Measurements from ENCODE around the gene NPHP4. TPM values are rescaled to one million over a fixed set of nuclear protein-coding genes. Genes with fewer than 3 reads are reported as not detected.

The NPHP4 gene
- total and polyA plus RNA-seq, 2 experiments from 2014 or later = 6.4 to 12.7 TPM

DNA sequence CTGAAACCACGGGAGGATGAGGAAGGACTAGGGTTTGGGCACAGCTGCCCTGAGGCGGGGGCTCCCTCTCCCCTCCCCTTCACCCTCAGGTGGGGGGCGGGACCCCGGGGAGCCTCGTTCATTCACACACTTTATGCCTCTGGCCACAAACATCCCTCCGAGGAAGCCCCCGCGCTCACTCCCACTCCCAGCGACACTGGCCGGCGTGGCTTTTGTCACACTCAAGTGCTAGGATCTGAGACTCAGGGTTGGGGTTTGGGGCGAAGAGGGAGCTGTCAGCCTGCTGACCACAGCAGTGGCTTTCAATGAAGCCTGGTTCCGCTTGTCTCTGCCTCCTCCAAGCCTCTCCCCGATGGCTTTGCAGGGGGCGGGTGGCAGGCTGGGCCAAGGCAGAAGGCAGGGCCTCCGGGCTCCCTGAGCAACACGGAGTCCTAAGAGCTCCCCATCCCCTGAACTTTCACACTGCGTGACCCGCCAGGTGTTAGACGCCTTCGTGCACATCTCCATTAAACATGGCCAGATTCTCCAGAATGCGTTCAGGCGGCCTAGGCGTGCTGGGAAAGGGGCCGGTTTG is 178.1 kb downstream of the NPHP4 start:
- H3K9me3 ChIP-seq (ENCODE audit: low read depth) = no peaks in the 10 kb centered on the region
- no peak for DNase-seq (ENCODE audit: low read depth in 1 of 2, low spot score in 1 of 2)

DNA sequence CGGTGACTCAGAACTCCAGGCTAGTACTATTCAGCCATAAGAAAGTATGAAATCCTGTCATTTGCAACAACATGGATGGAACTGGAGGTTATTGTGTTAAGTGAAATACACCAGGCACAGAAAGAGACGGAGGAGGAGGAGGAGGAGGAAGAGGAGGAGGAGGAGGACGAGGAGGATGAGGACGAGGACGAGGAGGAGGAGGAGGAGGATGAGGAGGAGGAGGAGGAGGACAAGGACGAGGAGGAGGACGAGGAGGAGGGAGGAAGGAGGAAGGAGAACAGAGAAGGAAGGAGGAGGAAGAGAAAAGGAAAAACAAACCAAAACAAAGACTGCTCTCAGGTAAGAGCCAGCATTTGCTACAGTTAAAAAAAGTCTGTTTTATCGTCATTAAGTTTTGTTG is 178.7 kb downstream of the NPHP4 start:
- no peaks in the 10 kb centered on the region for H3K27me3 ChIP-seq
- no peak overlapping the region for H3K4me3 ChIP-seq
- no peaks in the 10 kb centered on the region for H3K4me1 ChIP-seq (ENCODE audit: low read depth)
- DNase-seq (ENCODE audit: low read depth in 1 of 2, low spot score in 1 of 2) = no peak
- no peaks in the 10 kb centered on the region for H3K36me3 ChIP-seq
- H3K9me3 ChIP-seq (ENCODE audit: low read depth) = no peaks in the 10 kb centered on the region
- no peak overlapping the region for H3K27ac ChIP-seq
- TF ChIP-seq, protein P1, sequence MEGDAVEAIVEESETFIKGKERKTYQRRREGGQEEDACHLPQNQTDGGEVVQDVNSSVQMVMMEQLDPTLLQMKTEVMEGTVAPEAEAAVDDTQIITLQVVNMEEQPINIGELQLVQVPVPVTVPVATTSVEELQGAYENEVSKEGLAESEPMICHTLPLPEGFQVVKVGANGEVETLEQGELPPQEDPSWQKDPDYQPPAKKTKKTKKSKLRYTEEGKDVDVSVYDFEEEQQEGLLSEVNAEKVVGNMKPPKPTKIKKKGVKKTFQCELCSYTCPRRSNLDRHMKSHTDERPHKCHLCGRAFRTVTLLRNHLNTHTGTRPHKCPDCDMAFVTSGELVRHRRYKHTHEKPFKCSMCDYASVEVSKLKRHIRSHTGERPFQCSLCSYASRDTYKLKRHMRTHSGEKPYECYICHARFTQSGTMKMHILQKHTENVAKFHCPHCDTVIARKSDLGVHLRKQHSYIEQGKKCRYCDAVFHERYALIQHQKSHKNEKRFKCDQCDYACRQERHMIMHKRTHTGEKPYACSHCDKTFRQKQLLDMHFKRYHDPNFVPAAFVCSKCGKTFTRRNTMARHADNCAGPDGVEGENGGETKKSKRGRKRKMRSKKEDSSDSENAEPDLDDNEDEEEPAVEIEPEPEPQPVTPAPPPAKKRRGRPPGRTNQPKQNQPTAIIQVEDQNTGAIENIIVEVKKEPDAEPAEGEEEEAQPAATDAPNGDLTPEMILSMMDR (IDR thresholded peaks at IDR 0.05; ENCODE audit: low read depth, low read length) = no peak

More for the DNA sequence above, 178.1 kb downstream of the NPHP4 start:
- Histone ChIP-seq H3K27me3 (no peaks in the 10 kb centered on the region), H3K4me1 (ENCODE audit: low read depth) (no peaks in the 10 kb centered on the region), H3K4me3 (no peak overlapping the region), H3K36me3 (no peaks in the 10 kb centered on the region), H3K27ac (no peak overlapping the region)
- TF ChIP-seq, protein P1 (IDR thresholded peaks at IDR 0.05; ENCODE audit: low read depth, low read length) = no peak

Other genes starting within 250 kb of the NPHP4 start
- 5.1 and 10.8 TPM in 2 replicates for gene KCNAB2, start 53.5 kb upstream of the NPHP4 start, total RNA-seq
- 5.5 and 8.7 TPM in 2 replicates for gene KCNAB2, start 53.5 kb upstream of the NPHP4 start, polyA plus RNA-seq
- gene CHD5, start 187.9 kb upstream of the NPHP4 start, total RNA-seq = 0.11 and 0.24 TPM in 2 replicates
- gene CHD5, start 187.9 kb upstream of the NPHP4 start, polyA plus RNA-seq = 0.11 TPM in 1 of 2 replicates, not detected in the other
- gene RPL22, start 207.2 kb upstream of the NPHP4 start, total RNA-seq = 101 and 132 TPM in 2 replicates
- gene RPL22, start 207.2 kb upstream of the NPHP4 start, polyA plus RNA-seq = 123 and 130 TPM in 2 replicates
- 198 and 273 TPM in 2 replicates for gene RNF207, start 213.7 kb upstream of the NPHP4 start, total RNA-seq
- 166 and 180 TPM in 2 replicates for gene RNF207, start 213.7 kb upstream of the NPHP4 start, polyA plus RNA-seq
- 45.4 and 72.2 TPM in 2 replicates for gene ICMT, start 243.5 kb upstream of the NPHP4 start, total RNA-seq
- 40.6 and 54.3 TPM in 2 replicates for gene ICMT, start 243.5 kb upstream of the NPHP4 start, polyA plus RNA-seq

All from cardiac muscle cell (in vitro differentiated cells and primary cell).